DOHH2 (cell line): ENCODE results near the gene NOL9.

Source experiments
- H3F3A ChIP-seq: fragments of 200-600 bp; sonication (generic), shearing (Covaris generic); 2 replicates; pipeline ENCODE4 v1.6.0; 2016; ENCODE audit warnings: antibody characterized with exemption, mild to moderate bottlenecking; ENCODE audit not compliant: control insufficient read depth, insufficient read depth
- H3K27ac ChIP-seq: fragments of 200-600 bp; sonication (generic); 2 replicates; pipeline ENCODE4 v1.5.1; 2014; ENCODE audit warnings: low read depth, mild to moderate bottlenecking, low read length, moderate library complexity
- H3K27me3 ChIP-seq: fragments of 200-600 bp; sonication (generic); 2 replicates; pipeline ENCODE4 v1.6.1; 2014; ENCODE audit warnings: mild to moderate bottlenecking, low read length, mixed read lengths; ENCODE audit not compliant: control insufficient read depth
- H3K36me3 ChIP-seq: fragments of 200-600 bp; sonication (generic); 2 replicates; pipeline ENCODE4 v1.6.1; 2014; ENCODE audit warnings: mild to moderate bottlenecking, low read length, moderate library complexity, mixed read lengths; ENCODE audit not compliant: control insufficient read depth
- H3K4me1 ChIP-seq: fragments of 200-600 bp; sonication (generic); 2 replicates; pipeline ENCODE4 v1.6.1; 2014; ENCODE audit warnings: mild to moderate bottlenecking, low read length, mixed read lengths; ENCODE audit not compliant: control insufficient read depth
- H3K4me2 ChIP-seq: fragments of 200-600 bp; sonication (generic); 2 replicates; pipeline ENCODE4 v1.6.0; 2014; ENCODE audit warnings: mild to moderate bottlenecking, low read length, moderate library complexity
- H3K4me3 ChIP-seq: fragments of 200-600 bp; sonication (generic); 2 replicates; pipeline ENCODE4 v1.5.1; 2014; ENCODE audit warnings: mild to moderate bottlenecking, low read length, mixed read lengths
- H3K79me2 ChIP-seq: fragments of 200-600 bp; sonication (generic); 2 replicates; pipeline ENCODE4 v1.6.1; 2014; ENCODE audit warnings: mild to moderate bottlenecking, low read length, mixed read lengths; ENCODE audit not compliant: control insufficient read depth
- H3K9me2 ChIP-seq: fragments of 200-600 bp; sonication (generic); replicated peaks from 2 replicates; pipeline ENCODE4 v1.6.1; 2014; ENCODE audit warnings: mild to moderate bottlenecking, low read length, mixed read lengths; ENCODE audit not compliant: control insufficient read depth
- H3K9me3 ChIP-seq: fragments of 200-600 bp; sonication (generic); 2 replicates; pipeline ENCODE4 v1.6.1; 2014; ENCODE audit warnings: antibody characterized with exemption, low read length, mixed read lengths; ENCODE audit not compliant: control insufficient read depth, insufficient read depth
- H4K20me1 ChIP-seq: fragments of 200-600 bp; sonication (generic); 2 replicates; pipeline ENCODE4 v1.6.0; 2014; ENCODE audit warnings: low read depth, mild to moderate bottlenecking, antibody characterized with exemption, low read length, moderate library complexity; ENCODE audit not compliant: control insufficient read depth, insufficient read depth
- EZH2phosphoT487 ChIP-seq: fragments of 200-600 bp; sonication (generic); IDR thresholded peaks from 2 replicates; pipeline ENCODE4 v1.6.1; 2017; ENCODE audit warnings: borderline replicate concordance, mild to moderate bottlenecking, antibody characterized with exemption, low read length, moderate library complexity, mixed read lengths
- TF ChIP-seq, protein P1 (sequence below): fragments of 200-600 bp; sonication (generic); IDR thresholded peaks from one replicate; pipeline ENCODE4 v1.5.1; 2014; ENCODE audit warnings: antibody characterized with exemption, mild to moderate bottlenecking, low read depth, low read length; ENCODE audit not compliant: poor library complexity, severe bottlenecking

The NOL9 gene

DNA sequence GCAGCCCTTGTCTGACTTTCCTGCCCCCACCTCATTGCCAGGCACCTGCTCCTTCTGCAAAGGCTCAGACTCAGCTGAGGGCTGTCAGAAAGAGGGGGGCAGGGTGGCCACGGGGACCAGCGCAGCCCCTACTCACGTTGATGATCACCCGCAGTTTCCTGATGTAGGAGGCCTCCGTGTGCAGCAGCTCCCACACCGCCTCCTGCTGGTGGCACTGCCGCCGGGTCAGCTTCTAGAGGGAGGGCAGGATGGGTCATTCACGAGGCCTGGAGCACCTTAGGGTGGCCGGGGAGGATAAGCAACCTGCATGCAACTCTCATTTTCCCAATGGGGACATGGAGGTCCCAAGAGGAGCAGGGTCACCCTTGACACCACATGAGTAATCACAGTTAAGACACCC lies 81.9 kb downstream of the NOL9 start:
- Histone ChIP-seq H3K27ac (no peak overlapping the region), H3K27me3 (no peaks in the 10 kb centered on the region), H3K4me1 (no peaks in the 10 kb centered on the region), H3K4me2 (no peak overlapping the region), H3K9me2 (no peaks in the 10 kb centered on the region), H3K9me3 (no peaks in the 10 kb centered on the region), H3F3A (no peaks in the 10 kb centered on the region), H3K79me2 (no peaks in the 10 kb centered on the region), H3K36me3 (no peaks in the 10 kb centered on the region), H4K20me1 (no peaks in the 10 kb centered on the region), H3K4me3 (no peak overlapping the region)
- TF ChIP-seq EZH2phosphoT487, result no peak
- TF ChIP-seq, protein P1, sequence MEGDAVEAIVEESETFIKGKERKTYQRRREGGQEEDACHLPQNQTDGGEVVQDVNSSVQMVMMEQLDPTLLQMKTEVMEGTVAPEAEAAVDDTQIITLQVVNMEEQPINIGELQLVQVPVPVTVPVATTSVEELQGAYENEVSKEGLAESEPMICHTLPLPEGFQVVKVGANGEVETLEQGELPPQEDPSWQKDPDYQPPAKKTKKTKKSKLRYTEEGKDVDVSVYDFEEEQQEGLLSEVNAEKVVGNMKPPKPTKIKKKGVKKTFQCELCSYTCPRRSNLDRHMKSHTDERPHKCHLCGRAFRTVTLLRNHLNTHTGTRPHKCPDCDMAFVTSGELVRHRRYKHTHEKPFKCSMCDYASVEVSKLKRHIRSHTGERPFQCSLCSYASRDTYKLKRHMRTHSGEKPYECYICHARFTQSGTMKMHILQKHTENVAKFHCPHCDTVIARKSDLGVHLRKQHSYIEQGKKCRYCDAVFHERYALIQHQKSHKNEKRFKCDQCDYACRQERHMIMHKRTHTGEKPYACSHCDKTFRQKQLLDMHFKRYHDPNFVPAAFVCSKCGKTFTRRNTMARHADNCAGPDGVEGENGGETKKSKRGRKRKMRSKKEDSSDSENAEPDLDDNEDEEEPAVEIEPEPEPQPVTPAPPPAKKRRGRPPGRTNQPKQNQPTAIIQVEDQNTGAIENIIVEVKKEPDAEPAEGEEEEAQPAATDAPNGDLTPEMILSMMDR, result peak; percentile 63

DNA sequence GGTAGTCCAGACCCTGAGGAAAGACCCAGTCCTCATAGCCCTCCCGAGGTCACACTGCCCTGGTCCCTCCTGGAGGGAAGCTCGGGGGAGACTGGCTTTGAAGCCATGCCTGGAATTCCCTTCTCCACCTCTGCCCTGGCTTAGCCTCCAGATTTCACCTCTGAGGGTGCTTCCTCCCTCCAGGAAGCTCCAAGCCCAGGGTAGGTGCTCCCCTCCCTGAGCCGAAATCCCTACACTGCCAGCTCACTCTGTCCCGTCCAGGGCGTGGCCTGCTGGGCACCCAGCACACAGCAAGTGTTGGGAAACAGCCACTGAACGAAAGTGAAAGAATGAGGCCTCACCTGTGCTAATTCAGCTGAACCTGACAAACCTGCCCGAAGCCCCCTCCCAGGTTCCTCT lies 82.3 kb downstream of the NOL9 start:
- H3K4me3 ChIP-seq, result no peak overlapping the region
- H3K79me2 ChIP-seq, result no peaks in the 10 kb centered on the region
- H3K4me2 ChIP-seq, result no peak overlapping the region
- no peaks in the 10 kb centered on the region for H3F3A ChIP-seq
- H3K9me2 ChIP-seq, result no peaks in the 10 kb centered on the region
- no peaks in the 10 kb centered on the region for H3K4me1 ChIP-seq
- no peak overlapping the region for H3K27ac ChIP-seq
- TF ChIP-seq, protein P1, result no peak
- no peak for TF ChIP-seq EZH2phosphoT487
- no peaks in the 10 kb centered on the region for H3K27me3 ChIP-seq
- no peaks in the 10 kb centered on the region for H4K20me1 ChIP-seq
- no peaks in the 10 kb centered on the region for H3K36me3 ChIP-seq
- H3K9me3 ChIP-seq, result no peaks in the 10 kb centered on the region
